ENCODE data around the gene GSTM4.
"Not testable (repeated sequence)": the region's sequence is repeated elsewhere in the genome, so short reads cannot be mapped to it uniquely, and the experiment has no call there.

Gene GSTM4

GRCh38 chr1:109697066-109697465, 41.2 kb downstream of the GSTM4 start:
- no peak for TF ChIP-seq ZFX (IDR thresholded peaks at IDR 0.05; ENCODE audit: borderline replicate concordance)
- TF ChIP-seq, protein P1, sequence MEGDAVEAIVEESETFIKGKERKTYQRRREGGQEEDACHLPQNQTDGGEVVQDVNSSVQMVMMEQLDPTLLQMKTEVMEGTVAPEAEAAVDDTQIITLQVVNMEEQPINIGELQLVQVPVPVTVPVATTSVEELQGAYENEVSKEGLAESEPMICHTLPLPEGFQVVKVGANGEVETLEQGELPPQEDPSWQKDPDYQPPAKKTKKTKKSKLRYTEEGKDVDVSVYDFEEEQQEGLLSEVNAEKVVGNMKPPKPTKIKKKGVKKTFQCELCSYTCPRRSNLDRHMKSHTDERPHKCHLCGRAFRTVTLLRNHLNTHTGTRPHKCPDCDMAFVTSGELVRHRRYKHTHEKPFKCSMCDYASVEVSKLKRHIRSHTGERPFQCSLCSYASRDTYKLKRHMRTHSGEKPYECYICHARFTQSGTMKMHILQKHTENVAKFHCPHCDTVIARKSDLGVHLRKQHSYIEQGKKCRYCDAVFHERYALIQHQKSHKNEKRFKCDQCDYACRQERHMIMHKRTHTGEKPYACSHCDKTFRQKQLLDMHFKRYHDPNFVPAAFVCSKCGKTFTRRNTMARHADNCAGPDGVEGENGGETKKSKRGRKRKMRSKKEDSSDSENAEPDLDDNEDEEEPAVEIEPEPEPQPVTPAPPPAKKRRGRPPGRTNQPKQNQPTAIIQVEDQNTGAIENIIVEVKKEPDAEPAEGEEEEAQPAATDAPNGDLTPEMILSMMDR (IDR thresholded peaks at IDR 0.05) = no peak
- H3K27ac ChIP-seq = no peak overlapping the region

DNA sequence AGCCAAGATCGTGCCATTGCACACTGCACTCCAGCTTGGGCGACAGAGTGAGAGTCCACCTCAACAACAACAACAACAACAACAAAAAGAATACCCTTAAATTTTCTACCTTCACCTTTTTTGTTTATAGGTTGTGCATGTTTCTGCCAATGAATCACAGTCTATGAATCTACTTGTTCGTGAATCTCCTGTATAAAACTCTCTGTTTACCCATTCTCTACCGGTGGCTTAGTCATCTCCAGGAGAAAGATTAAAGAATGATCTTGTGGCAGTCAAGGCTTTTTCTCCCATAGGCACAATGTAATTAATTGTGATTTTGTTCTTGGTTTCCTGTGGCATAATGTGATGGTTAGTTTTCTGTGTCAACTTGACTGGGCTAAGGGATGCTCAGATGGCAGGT, 42.0 kb downstream of the GSTM4 start:
- H3K27ac ChIP-seq = not testable (repeated sequence)

- not testable (repeated sequence) for H3K27ac ChIP-seq
These were observed 47.0 kb downstream of the GSTM4 start for GRCh38 chr1:109702940-109703339.

GRCh38 chr1:109704173-109704572, 48.3 kb downstream of the GSTM4 start:
- TF ChIP-seq, protein P1 (IDR thresholded peaks at IDR 0.05) = no peak
- no peak for TF ChIP-seq ZFX (IDR thresholded peaks at IDR 0.05; ENCODE audit: borderline replicate concordance)

GRCh38 chr1:109705411-109705810, 49.5 kb downstream of the GSTM4 start:
- H3K27ac ChIP-seq = no peak overlapping the region
- TF ChIP-seq, protein P1 (IDR thresholded peaks at IDR 0.05) = no peak
- no peak for TF ChIP-seq ZFX (IDR thresholded peaks at IDR 0.05; ENCODE audit: borderline replicate concordance)

More at GRCh38 chr1:109704173-109704572, 48.3 kb downstream of the GSTM4 start:
- no peak overlapping the region for H3K27ac ChIP-seq

GRCh38 chr1:109708949-109709348, 53.0 kb downstream of the GSTM4 start:
- not testable (repeated sequence) for H3K27ac ChIP-seq

GRCh38 chr1:109709822-109710221, 53.9 kb downstream of the GSTM4 start:
- H3K27ac ChIP-seq = not testable (repeated sequence)

Data from 22Rv1 (cell line).